ENCODE results near the gene EHD4.

DNA sequence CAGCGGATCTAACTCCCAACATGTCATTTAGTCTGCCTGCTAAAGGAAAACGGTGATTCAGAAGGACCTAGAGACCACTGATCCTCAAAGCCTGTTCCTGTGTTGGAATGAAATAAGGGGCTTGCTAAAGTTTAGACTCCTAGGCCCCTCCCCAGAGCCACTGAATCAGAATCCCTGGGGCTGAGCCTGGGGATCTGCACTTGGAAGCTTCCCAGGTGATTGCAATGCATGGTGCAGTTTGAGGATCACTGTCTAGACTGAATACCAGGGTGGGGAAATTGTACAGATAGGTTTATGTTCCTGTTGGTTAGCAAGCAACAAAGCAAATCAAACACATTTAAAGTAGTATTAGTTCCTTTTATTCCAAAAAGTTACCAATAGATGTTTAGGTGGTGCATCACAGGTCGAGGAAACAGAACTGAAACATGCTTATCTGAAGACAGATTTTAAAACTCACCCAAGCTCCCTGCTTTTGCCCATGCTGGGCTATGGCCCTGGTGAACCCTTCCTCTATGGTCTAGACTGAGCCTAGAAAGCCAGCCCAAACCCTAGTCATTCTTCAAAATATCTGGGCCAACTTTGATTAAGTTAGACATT lies 48.9 kb downstream of the EHD4 start:
- TF ChIP-seq, protein P1, sequence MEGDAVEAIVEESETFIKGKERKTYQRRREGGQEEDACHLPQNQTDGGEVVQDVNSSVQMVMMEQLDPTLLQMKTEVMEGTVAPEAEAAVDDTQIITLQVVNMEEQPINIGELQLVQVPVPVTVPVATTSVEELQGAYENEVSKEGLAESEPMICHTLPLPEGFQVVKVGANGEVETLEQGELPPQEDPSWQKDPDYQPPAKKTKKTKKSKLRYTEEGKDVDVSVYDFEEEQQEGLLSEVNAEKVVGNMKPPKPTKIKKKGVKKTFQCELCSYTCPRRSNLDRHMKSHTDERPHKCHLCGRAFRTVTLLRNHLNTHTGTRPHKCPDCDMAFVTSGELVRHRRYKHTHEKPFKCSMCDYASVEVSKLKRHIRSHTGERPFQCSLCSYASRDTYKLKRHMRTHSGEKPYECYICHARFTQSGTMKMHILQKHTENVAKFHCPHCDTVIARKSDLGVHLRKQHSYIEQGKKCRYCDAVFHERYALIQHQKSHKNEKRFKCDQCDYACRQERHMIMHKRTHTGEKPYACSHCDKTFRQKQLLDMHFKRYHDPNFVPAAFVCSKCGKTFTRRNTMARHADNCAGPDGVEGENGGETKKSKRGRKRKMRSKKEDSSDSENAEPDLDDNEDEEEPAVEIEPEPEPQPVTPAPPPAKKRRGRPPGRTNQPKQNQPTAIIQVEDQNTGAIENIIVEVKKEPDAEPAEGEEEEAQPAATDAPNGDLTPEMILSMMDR (conservative IDR thresholded peaks at IDR 0.05; ENCODE audit: low read length), result no peak
- TF ChIP-seq EZH2phosphoT487 (IDR thresholded peaks at IDR 0.05; ENCODE audit: borderline replicate concordance), result no peak

Measured in Loucy (cell line).